Measurements from ENCODE around the gene NUP43. TPM values are rescaled to one million over a fixed set of nuclear protein-coding genes. Genes with fewer than 3 reads are reported as not detected.
"Not testable (repeated sequence)": the region's sequence is repeated elsewhere in the genome, so short reads cannot be mapped to it uniquely, and the experiment has no call there.

NUP43 gene, protein sequence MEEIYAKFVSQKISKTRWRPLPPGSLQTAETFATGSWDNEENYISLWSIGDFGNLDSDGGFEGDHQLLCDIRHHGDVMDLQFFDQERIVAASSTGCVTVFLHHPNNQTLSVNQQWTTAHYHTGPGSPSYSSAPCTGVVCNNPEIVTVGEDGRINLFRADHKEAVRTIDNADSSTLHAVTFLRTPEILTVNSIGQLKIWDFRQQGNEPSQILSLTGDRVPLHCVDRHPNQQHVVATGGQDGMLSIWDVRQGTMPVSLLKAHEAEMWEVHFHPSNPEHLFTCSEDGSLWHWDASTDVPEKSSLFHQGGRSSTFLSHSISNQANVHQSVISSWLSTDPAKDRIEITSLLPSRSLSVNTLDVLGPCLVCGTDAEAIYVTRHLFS
- total RNA-seq: 30.1 TPM
- long read RNA-seq, transcript NUP43-201 (8 exons, 3,874 nt): major isoform, 5 of 7 reads
- long read RNA-seq, partial matches to known transcripts: 0 of 7 reads
- long read RNA-seq, other reads (novel, unspliced or antisense): 2 of 7 reads

DNA sequence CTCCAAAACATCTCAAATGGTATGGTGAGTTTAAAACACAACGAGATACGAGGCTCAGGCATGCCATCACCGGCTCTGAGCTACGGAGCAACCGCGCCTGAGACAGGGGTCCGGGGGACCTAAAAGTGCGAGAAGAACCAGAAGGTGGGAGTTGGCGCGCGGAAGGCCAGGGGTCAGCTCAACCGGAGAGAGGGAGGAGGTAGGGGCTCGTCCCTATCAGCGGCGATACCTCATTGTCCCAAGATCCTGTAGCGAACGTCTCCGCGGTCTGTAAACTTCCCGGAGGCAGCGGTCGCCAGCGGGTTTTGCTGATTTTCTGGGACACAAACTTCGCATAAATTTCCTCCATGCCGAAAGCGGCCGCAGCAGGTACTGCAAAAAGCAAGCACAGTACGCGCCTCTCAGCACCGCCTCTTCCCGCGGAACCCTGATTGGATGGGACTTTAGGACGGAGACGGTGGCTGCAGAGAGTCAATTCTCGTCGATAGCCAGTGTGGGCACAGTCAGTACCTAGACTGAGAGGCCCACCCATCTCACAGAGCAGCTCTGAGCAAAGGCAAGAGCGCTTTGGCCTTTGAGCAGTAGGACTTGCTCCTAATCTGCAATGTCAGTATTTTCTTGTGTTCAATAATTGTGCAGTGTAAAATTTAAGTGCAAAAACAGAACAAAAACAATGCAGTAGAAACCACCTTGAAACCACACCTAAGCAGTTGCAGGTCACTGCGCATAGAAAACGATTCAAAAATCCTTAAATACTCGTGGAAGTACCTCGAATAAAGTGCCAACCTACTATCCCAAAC, at the start of gene NUP43:
TSS of gene NUP43 (minus strand) at position 383 of the 800 bp plus-strand sequence. CDS start at position 349, 34 bp downstream.
- peak; percentile 96 for DNase-seq
- intact Hi-C loops (cut with micrococcal nuclease): no loop called here
- peak; percentile 69 for ATAC-seq

DNA sequence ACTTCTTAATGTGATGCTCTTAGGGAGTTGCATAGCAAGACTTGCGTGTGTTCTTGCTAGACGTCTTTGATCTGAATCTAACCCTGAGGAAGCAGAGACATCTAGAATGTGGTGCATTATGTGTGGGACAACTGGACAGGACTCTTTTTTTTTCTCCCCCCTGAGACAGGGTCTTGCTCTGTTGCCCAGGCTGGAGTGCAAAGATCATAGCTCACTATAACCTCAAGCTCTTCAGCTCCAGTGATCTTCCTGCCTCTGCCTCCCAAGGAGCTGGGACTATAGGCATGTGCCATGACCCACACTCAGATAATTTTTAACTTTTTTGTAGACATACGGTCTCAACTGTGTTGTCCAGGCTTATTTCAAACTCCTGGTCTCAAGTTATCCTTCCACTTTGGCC, 37.2 kb upstream of the NUP43 start:
- no peak for DNase-seq
- ATAC-seq: no peak

DNA sequence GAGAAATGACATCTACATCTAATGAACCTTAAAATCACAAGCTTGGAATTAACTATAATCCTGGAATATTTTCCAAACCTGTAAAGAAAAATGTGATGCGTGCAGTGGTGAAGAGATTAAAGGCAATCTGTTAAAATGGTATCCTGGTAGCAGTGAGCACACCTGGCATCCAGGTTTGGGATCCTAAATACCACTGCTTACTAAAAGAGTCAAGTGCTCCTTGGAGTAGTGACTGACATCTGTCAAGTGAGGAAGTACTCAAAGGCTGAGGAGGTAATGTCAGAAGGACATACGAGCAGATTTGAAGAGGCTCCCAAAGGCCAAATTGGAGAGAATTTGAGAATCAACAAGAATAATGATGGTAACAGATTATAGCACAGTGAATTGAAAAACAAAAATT, 36.0 kb upstream of the NUP43 start:
- ATAC-seq: no peak
- no peak for DNase-seq
- intact Hi-C loops (cut with micrococcal nuclease): no loop called here

More for the DNA sequence above, 37.2 kb upstream of the NUP43 start:
- intact Hi-C loops (cut with micrococcal nuclease): no loop called here

DNA sequence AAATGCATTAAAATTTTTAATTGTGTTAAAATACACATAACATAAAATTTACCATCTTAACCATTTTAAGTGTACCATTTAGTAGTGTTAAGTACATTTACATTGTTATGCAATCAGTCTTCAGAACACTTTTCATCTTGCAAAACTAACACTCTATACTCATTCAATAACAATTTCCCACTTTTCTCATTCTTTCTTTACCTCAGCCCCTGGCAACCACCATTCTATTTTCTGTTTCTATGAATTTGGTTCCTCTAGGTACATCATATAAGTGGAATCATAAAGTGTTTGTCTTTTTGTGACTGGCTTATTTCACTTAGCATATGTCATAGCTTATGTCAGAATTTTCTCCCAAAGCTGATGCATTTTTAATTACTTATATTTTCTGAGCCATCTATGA, 35.4 kb upstream of the NUP43 start:
- ATAC-seq (no peak), DNase-seq (no peak)
- intact Hi-C loops (cut with micrococcal nuclease): no loop called here

DNA sequence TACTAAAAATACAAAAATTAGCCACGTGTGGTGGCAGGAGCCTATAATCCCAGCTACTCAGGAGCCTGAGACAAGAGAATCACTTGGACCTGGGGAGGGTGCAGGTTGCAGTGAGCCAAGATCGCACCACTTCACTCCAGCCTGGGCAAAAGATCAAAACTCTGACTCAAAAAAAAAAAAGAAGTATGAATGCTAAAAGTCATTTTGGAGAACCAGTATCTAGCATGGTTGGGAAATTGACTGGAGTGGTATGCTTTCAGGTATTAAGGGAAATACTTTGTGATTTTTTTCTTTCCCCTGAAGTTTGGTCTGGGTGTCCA, 33.3 kb upstream of the NUP43 start:
- DNase-seq (no peak), ATAC-seq (peak; percentile 90)
- intact Hi-C loops (cut with micrococcal nuclease): no loop called here

DNA sequence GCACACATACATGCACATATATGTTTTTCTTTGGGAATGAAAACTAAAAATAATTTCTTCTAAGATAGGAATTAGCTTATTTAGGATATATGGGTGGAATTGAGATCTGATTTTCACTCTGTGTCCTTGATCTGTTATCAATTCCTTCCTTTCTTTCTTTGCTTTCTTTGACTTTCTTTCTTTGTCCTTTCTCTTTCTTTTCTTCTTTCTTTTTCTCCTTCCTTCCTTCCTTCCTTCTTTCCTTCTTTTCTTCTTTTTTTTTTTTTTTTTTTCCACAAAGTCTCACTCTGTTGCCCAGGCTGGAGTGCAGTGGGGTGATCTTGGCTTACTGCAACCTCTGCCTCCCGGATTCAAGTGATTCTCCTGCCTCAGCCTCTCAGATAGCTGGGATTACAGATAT, 31.3 kb upstream of the NUP43 start:
- DNase-seq (no peak), ATAC-seq (no peak)
- intact Hi-C loops (cut with micrococcal nuclease): no loop called here

DNA sequence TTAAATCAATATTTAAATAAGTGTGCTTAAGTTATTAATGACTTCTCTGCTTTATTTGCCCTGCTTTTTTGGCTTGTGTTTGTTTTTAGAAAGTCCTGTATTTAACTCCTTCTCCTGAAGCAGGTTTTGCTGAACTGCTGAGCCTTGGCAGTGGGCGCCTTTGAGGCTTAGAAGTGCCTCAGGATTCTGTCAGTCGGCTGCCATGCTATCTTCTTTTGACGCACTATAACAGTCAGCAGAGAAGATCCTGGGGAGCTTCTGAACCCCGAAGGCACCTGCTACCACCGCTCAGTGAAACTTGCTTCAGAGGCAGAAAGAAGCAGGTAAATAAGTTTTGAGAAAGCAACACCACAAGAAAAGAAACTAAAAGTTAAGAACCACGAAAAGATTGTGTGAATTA, 25.6 kb upstream of the NUP43 start:
- ATAC-seq (peak; percentile 55), DNase-seq (no peak)
- intact Hi-C loops (cut with micrococcal nuclease): no loop called here

DNA sequence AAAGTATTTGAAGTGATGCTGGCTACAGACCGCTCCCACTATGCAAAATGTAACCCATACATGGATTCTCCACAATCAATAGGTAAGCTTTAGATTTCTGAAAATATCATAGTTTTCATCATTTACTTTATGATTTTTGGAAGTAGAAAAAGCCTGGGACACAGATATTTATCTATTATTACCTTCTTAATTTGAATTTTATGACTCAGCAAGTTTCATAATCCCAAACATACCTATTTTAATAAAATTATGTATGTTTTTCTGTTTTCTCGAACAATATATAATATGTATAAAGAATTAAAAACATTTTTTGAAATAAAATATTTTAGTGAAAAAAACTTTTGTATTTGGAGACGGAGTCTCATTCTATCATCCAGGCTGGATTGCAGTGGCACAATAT, 24.9 kb upstream of the NUP43 start:
- DNase-seq: no peak
- ATAC-seq: no peak
- intact Hi-C loops (cut with micrococcal nuclease): no loop called here

DNA sequence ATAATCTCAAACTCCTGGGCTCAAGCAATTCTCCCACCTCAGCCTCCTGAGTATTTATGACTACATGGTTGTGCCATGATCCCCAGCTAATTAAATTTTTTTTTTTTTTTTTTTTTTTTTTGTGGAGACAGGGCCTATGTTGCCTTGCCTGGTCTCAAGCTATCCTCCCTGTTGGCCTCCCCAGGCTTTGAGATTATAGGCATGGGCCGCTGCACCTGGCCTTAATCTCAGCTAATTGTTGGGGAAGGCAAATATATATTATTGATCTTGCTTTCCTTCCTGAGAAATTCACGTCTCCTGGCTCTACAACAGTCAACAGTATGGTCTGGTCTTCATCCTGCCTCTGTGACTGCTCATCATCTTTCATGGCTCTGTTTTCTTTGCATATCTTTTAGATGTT, 23.3 kb upstream of the NUP43 start:
- ATAC-seq (no peak), DNase-seq (no peak)
- intact Hi-C loops (cut with micrococcal nuclease): no loop called here

DNA sequence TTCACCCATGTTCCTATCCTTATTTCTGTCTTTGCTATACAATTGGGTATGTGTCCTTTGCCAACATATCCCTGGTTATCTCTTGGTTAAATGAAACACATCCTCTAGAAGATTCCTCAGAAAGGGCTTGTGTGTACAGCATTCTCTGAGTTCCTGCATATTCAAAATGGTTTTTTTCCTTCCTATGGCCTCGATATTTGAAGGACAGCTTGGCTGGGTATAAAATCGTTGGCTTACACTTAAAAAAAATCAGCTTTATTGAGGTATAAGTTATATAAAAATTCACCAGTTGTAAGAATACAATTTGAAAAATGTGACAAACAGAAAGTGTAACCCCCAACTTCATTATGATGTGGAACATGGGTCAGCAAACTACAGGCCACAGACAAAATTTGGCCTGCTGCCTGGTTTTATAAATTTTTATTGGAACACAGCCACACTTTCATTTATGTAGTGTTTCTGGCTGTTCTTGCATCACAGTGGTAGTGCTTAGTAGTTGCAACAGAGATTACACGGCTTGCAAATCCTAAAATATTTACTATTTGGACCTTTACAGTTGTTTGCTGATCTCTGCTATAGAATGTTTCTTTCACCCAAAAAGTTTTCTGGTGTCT, 19.9 kb upstream of the NUP43 start:
- DNase-seq: no peak
- intact Hi-C loops (cut with micrococcal nuclease): no loop called here
- peak; percentile 34 for ATAC-seq

DNA sequence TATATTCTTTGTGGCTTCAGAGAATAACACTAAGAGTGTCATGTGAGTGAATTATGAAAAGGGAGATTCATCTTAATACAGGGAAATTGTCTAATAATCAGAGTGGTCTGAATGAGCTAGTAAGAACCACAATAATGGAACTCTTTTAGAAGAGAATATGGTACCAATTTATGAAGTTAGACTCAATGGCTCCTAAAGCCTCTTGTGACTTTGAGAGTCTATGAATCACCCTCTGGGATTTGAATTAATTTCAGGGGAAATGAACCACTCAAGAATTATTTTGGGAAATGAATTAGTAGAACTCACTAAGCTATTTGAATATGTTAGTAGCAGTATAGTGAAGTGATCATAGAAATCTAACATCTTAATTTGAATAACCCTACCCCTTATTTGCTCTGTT, 17.5 kb upstream of the NUP43 start:
- DNase-seq (no peak), ATAC-seq (no peak)
- intact Hi-C loops (cut with micrococcal nuclease): no loop called here

DNA sequence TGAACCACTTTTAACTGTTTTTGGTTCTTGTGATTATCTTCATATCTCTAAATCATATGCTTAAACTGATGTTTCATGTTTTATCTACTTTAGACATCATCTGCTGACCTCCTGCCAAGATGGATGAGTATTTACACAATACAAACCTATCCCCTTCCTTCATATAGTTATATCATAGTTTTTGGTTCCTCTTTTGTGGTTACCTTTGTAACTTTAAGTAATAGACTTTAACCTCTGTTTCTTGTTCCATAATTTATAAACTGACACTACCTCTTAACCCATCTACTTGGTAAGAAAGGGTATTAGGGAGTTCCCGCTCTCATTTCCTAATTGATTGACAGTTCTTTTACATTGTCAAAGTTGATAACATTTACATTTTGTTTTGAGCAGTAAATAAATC, 15.1 kb upstream of the NUP43 start:
- intact Hi-C loops (cut with micrococcal nuclease): no loop called here
- no peak for ATAC-seq

DNA sequence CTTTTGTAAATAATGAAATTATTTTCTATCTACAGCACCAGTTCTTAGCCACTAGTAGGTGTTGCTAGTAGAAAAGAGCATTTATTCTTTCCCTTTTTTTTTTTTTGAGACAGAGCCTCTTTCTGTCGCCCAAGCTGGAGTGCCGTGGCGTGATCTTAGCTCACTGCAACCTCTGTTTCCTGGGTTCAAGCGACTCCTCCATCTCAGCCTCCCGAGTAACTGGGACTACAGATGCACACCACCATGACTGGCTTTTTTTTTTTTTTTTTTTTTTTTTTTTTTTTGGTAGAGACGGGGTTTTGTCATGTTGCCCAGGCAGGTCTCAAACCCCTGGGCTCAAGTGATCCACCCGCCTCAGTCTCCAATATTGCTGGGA, 9.9 kb upstream of the NUP43 start:
- no peak for DNase-seq
- intact Hi-C loops (cut with micrococcal nuclease): no loop called here
- ATAC-seq: no peak

More for the DNA sequence above, 15.1 kb upstream of the NUP43 start:
- no peak for DNase-seq

DNA sequence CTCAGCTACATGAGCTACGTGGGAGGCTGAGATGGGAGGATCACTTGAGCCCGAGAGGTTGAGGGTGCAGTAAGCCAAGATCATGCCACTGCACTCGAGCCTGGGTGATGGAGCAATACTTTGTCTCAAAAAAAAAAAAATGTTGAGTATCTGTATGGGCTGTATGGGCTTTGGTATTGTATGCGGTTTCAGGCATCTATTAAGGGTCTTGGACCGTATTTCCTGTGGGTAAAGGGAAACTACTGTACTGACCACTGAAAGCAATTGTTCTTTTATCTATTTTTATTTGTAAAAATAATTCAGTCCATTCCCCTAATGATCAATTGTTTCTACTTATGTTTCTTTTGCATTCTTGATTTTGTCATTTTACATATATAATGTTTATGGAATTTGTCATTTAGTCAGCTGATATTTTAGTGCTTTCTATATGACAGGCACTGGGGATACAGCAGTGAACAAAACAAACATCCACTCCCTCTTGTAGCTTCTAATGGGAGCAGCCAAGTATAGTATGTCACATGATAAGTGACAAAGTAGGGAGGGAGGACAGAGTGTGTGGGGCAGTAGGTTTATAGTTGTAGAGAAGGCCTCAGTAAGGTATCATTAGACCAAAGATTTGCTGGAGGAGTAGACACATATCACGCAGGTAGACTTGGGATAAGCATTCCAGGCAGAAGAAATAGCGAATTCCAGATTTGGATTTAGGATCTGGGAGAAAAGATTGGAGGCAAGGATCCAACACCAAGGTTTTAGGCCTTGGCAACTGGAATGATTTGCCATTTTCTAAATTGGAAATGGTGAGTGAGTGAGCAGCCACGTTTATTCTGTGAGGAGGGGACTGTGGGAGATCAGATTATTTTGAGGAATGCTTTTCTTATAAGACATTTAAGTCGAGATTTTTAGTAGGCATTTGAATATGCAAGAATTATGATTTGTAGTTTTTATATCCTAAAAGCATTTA, 9.3 kb upstream of the NUP43 start:
- peak; percentile 91 for ATAC-seq
- DNase-seq: no peak
- intact Hi-C loops (cut with micrococcal nuclease): no loop called here

DNA sequence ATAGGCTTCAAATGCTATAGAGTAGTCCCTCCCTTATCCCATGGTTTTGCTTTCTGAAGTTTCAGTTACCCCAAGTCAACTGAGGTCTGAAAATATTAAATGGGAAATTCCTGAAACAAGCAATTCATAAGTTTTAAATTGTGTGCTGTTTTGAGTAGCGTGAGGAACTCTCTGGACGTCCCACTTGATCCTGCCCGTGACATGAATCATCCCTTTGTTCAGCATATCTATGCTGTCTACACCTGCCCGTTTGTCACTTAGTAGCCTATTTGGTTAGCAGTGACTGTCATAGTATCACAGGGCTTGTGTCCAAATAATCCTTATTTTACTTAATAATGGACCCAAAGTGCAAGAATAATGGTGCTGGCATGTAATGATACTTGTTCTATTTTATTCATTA, 8.2 kb upstream of the NUP43 start:
- intact Hi-C loops (cut with micrococcal nuclease): no loop called here
- ATAC-seq: no peak
- no peak for DNase-seq

DNA sequence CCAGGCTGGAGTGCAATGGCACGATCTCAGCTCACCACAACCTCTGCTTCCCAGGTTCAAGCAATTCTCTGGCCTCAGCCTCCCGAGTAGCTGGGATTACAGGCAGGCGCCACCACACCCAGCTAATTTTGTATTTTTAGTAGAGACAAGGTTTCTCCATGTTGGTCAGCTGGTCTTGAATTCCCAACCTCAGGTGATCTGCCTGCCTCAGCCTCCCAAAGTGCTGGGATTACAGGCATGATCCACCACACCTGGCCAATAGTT, 7.0 kb upstream of the NUP43 start:
- intact Hi-C loops (cut with micrococcal nuclease); DNase-seq; ATAC-seq: not testable (repeated sequence)

DNA sequence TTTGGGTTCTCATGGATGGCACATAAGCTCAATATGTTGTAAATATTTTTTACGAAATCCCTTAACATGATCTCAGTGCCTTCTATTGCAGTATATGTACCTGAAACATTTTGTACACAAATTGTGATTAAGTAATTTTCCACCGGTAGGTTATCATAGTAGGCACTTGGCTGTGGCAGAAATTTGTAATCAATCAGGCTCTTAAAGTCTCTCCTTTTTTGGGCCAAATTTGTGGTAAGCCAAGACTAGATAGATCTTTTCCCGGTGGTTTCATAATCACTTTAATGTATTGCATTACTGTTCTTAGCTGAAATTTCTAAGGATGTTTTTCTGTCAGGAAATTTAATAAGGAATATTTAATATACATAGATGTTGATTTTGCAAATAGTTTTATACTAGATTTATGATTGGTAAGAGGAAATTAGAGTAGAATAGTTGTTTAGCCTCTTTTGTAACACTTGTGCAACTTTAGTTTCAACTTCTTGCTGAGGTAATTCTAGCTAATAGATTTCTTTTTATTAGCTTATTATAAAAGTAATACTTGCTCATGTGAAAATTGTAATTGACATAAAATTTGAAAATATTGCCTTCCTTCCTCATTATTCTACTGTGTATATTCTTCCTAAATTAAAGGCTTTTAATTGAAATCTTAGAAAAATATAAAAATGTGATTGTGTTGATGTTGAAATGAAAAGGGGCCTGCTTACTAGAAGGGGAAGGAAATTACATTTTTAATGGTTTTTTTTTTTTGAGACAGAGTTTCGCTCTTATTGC, 6.5 kb upstream of the NUP43 start:
- intact Hi-C loops (cut with micrococcal nuclease): no loop called here
- no peak for ATAC-seq

DNA sequence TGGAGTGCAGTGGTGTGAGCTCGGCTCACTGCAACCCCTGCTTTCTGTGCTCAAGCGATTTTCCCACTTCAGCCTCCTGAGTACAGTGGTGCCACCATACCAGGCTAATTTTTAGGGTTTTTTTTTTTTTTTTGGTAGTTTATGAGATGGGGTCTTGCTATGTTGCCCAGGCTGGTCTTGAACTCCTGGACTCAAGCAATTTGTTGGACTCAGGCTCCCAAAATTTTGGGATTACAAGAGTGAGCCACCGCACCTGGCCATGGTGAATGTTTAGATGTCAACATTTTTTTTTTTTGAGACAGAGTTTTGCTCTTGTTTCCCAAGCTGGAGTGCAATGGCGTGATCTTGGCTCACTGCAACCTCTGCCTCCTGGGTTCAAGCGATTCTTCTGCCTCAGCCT, 5.6 kb upstream of the NUP43 start:
- DNase-seq; ATAC-seq; intact Hi-C loops (cut with micrococcal nuclease): not testable (repeated sequence)

More for the DNA sequence above, 6.5 kb upstream of the NUP43 start:
- no peak for DNase-seq

DNA sequence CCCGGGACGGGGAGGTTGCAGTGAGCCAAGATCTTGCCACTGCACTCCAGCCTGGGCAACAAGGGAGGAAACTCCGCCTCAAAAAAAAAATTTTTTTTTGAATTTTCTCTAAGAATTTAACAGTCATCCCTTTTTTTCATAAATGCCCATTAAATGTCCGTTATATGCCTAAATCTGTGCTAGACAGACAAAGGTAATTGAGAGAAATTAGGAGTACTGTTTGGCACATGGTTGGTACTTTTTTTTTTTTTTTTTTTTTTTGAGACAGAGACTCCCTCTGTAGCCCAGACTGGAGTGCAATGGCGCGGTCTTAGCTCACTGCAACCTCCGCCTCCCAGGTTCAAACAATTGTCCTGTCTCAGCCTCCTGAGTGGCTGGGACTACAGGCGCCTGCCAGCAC, 4.9 kb upstream of the NUP43 start:
- ATAC-seq: no peak
- DNase-seq: no peak
- intact Hi-C loops (cut with micrococcal nuclease): no loop called here

Data from left ventricle myocardium superior (tissue), 1 donor.